ENCODE measurements around the gene OR2M3. TPM values are rescaled to one million over a fixed set of nuclear protein-coding genes. Genes with fewer than 3 reads are reported as not detected.

OR2M3 gene
- total and polyA plus RNA-seq, 2 of the 4 experiments (the other 2 are of a cell fraction): not detected

- H4K20me1 ChIP-seq (ENCODE audit: insufficient read depth, low read length): no peaks in the 10 kb centered on the region
- no peak overlapping the region for H3K27ac ChIP-seq (ENCODE audit: insufficient read depth, low read length)
- no peak overlapping the region for H2BK5ac ChIP-seq (ENCODE audit: low read depth, low read length, poor library complexity, severe bottlenecking)
- no peaks in the 10 kb centered on the region for H3K79me1 ChIP-seq (ENCODE audit: low read depth in 1 of 2, low read length in 2 of 2)
- in situ Hi-C loops (cut with MboI; ENCODE audit: low sequenced_read_pairs): no loop called here
- H3K4me1 ChIP-seq (ENCODE audit: control insufficient read depth, insufficient read depth, low read length): no peaks in the 10 kb centered on the region
- H3K27me3 ChIP-seq (ENCODE audit: control insufficient read depth, insufficient read depth, low read length): no peaks in the 10 kb centered on the region
- BruUV-seq (replicated peaks): no TSS peak
- H3K9me3 ChIP-seq (ENCODE audit: control insufficient read depth, insufficient read depth, low read length): peaks cover 15% of the 10 kb centered on the region
- H3K18ac ChIP-seq (ENCODE audit: low read depth, low read length): no peak overlapping the region
- no peak overlapping the region for H3K4me2 ChIP-seq (ENCODE audit: low read depth, low read length)
- no peak overlapping the region for H2BK120ac ChIP-seq (ENCODE audit: low read depth, low read length)
- intact Hi-C loops (cut with micrococcal nuclease): no loop called here
- H3K14ac ChIP-seq (replicated peaks; ENCODE audit: low read depth, low read length): no peak overlapping the region
- ChIA-PET POLR2A (ENCODE audit: unreplicated experiment) (no interaction called here), CTCF (no interaction called here)
- H4K91ac ChIP-seq (ENCODE audit: insufficient read depth, low read depth, low read length): no peak overlapping the region
- no peak overlapping the region for H4K8ac ChIP-seq (ENCODE audit: low read depth in 2 of 2, low read length in 2 of 2)
- no peak overlapping the region for H2AK5ac ChIP-seq (ENCODE audit: low read depth, low read length)
- no peak overlapping the region for H3K4ac ChIP-seq (ENCODE audit: low read depth, low read length)
- H3K9ac ChIP-seq (ENCODE audit: low read depth, low read length): no peak overlapping the region
- no peak overlapping the region for H2BK20ac ChIP-seq (ENCODE audit: low read depth, low read length)
- no peak overlapping the region for H2AK9ac ChIP-seq (replicated peaks; ENCODE audit: low read depth, low read length, poor library complexity)
- no peak overlapping the region for H4K5ac ChIP-seq (ENCODE audit: low read depth, low read length)
- TF ChIP-seq CEBPB (IDR thresholded peaks at IDR 0.05; ENCODE audit: low read depth, low read length) (no peak), BHLHE40 (IDR thresholded peaks at IDR 0.05; ENCODE audit: low read depth, low read length) (no peak), RFX5 (IDR thresholded peaks at IDR 0.05; ENCODE audit: low read depth, low read length) (no peak), USF2 (IDR thresholded peaks at IDR 0.05; ENCODE audit: low read depth, low read length) (no peak), CHD1 (IDR thresholded peaks at IDR 0.05; ENCODE audit: low read depth, low read length) (no peak), RCOR1 (IDR thresholded peaks at IDR 0.05; ENCODE audit: insufficient replicate concordance, low read length) (no peak), MAFK (IDR thresholded peaks at IDR 0.05; ENCODE audit: low read depth, low read length) (no peak), MXI1 (IDR thresholded peaks at IDR 0.05; ENCODE audit: borderline replicate concordance, low read depth, low read length) (no peak), SMC3 (IDR thresholded peaks at IDR 0.05; ENCODE audit: low read depth, low read length) (no peak), POLR2A (IDR thresholded peaks at IDR 0.05; ENCODE audit: low read depth, low read length) (no peak), MAZ (IDR thresholded peaks at IDR 0.05; ENCODE audit: borderline replicate concordance, low read depth, low read length) (no peak), RAD21 (IDR thresholded peaks at IDR 0.05; ENCODE audit: low read length) (no peak), NFE2L2 (IDR thresholded peaks at IDR 0.05; ENCODE audit: low read depth, low read length) (no peak)
- TF ChIP-seq, protein P1, sequence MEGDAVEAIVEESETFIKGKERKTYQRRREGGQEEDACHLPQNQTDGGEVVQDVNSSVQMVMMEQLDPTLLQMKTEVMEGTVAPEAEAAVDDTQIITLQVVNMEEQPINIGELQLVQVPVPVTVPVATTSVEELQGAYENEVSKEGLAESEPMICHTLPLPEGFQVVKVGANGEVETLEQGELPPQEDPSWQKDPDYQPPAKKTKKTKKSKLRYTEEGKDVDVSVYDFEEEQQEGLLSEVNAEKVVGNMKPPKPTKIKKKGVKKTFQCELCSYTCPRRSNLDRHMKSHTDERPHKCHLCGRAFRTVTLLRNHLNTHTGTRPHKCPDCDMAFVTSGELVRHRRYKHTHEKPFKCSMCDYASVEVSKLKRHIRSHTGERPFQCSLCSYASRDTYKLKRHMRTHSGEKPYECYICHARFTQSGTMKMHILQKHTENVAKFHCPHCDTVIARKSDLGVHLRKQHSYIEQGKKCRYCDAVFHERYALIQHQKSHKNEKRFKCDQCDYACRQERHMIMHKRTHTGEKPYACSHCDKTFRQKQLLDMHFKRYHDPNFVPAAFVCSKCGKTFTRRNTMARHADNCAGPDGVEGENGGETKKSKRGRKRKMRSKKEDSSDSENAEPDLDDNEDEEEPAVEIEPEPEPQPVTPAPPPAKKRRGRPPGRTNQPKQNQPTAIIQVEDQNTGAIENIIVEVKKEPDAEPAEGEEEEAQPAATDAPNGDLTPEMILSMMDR (conservative IDR thresholded peaks at IDR 0.05; ENCODE audit: low read depth, low read length): no peak
- TF ChIP-seq, protein P2, sequence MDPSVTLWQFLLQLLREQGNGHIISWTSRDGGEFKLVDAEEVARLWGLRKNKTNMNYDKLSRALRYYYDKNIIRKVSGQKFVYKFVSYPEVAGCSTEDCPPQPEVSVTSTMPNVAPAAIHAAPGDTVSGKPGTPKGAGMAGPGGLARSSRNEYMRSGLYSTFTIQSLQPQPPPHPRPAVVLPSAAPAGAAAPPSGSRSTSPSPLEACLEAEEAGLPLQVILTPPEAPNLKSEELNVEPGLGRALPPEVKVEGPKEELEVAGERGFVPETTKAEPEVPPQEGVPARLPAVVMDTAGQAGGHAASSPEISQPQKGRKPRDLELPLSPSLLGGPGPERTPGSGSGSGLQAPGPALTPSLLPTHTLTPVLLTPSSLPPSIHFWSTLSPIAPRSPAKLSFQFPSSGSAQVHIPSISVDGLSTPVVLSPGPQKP (IDR thresholded peaks at IDR 0.05; ENCODE audit: borderline replicate concordance, low read depth, low read length): no peak
- no peak overlapping the region for H3K56ac ChIP-seq (ENCODE audit: extremely low read depth, insufficient read depth, low read length)
- no peak overlapping the region for H3K4me3 ChIP-seq (ENCODE audit: insufficient read depth, low read depth, low read length)
- H3K36me3 ChIP-seq (ENCODE audit: control insufficient read depth, insufficient read depth, low read length): no peaks in the 10 kb centered on the region
- DNase-seq (no peak), ATAC-seq (ENCODE audit: low read depth) (no peak)
- no peak overlapping the region for H2BK15ac ChIP-seq (ENCODE audit: low read depth, low read length)
- no peak overlapping the region for H3K23ac ChIP-seq (ENCODE audit: low read depth, low read length)
- H2AFZ ChIP-seq (replicated peaks; ENCODE audit: low read length, poor library complexity): no peak overlapping the region
- H3K9me1 ChIP-seq (ENCODE audit: insufficient read depth, low read length): no peaks in the 10 kb centered on the region
- dilution Hi-C loops (cut with HindIII; ENCODE audit: low sequenced_read_pairs, unreplicated experiment): no loop called here
- no CpG with 5 or more reads among the region's 1 CpG for WGBS, 2 experiments (ENCODE audit: extremely low coverage in 2 of 2, insufficient read length in 1 of 2)
Observed at GRCh38 chr1:248155927-248156326, 41.1 kb upstream of the OR2M3 start.
